WTC11 (cell line): Measurements from ENCODE around the gene MARF1. TPM values are rescaled to one million over a fixed set of nuclear protein-coding genes. Genes with fewer than 3 reads are reported as not detected.

Experiments
- ATAC-seq: fragments of 200-7000 bp; cut with Tn5 transposase; 2 replicates; pipeline ENCODE4 v1.10.0; 2021; ENCODE audit warnings: mild to moderate bottlenecking, moderate library complexity
- CTCF ChIA-PET: fragments of 300-600 bp; sonication (Branson Sonifier 250); formaldehyde crosslinking; loops from one replicate; lab custom pipeline; 2021; ENCODE audit warnings: antibody characterized with exemption; lab: Charles Lee
- POLR2A ChIA-PET: fragments of 350-600 bp; sonication (Branson Sonifier 250); formaldehyde crosslinking; loops from one replicate; lab custom pipeline; 2021; ENCODE audit warnings: antibody characterized with exemption; lab: Charles Lee
- DNase-seq: peaks from one replicate; pipeline ENCODE4 v3.0.0; 2021; ENCODE audit warnings: low spot score
- H3K27ac Mint-ChIP-seq: 2 replicates; pipeline ENCODE4 v1.8.0; 2021; ENCODE audit warnings: mixed read lengths
- H3K27me3 Mint-ChIP-seq: 2 replicates; pipeline ENCODE4 v1.8.0; 2021; ENCODE audit warnings: low read depth, mild to moderate bottlenecking, moderate library complexity, mixed read lengths
- H3K36me3 Mint-ChIP-seq: 2 replicates; pipeline ENCODE4 v1.8.0; 2021; ENCODE audit warnings: mixed read lengths
- H3K4me1 Mint-ChIP-seq: 2 replicates; pipeline ENCODE4 v1.8.0; 2022; ENCODE audit warnings: mixed read lengths
- H3K4me3 Mint-ChIP-seq: 2 replicates; pipeline ENCODE4 v1.8.0; 2021; ENCODE audit warnings: mild to moderate bottlenecking, moderate library complexity, mixed read lengths
- H3K9me3 Mint-ChIP-seq: 2 replicates; pipeline ENCODE4 v1.8.0; 2021; ENCODE audit warnings: mixed read lengths
- AFF4 ChIP-seq: sonication (generic); formaldehyde crosslinking; IDR thresholded peaks from 2 replicates; pipeline ENCODE4 v1.8.1; 2023; ENCODE audit warnings: mild to moderate bottlenecking, missing genetic modification reagents, borderline replicate concordance
- ATF2 ChIP-seq: sonication (generic); formaldehyde crosslinking; IDR thresholded peaks from 2 replicates; pipeline ENCODE4 v1.8.1; 2022; ENCODE audit warnings: low read depth, missing genetic modification reagents, borderline replicate concordance
- GABPB1 ChIP-seq: sonication (generic); formaldehyde crosslinking; IDR thresholded peaks from 2 replicates; pipeline ENCODE4 v1.8.1; 2023; ENCODE audit warnings: mild to moderate bottlenecking, missing genetic modification reagents
- GRHL2 ChIP-seq: fragments of 250-450 bp; sonication (Bioruptor Pico); IDR thresholded peaks from 2 replicates; pipeline ENCODE4 v1.8.0; 2022; ENCODE audit warnings: mild to moderate bottlenecking, moderate library complexity; ENCODE audit not compliant: insufficient replicate concordance, severe bottlenecking
- HMGA2 ChIP-seq: fragments of 250-450 bp; sonication (Bioruptor Pico); IDR thresholded peaks from 2 replicates; pipeline ENCODE4 v1.4.0; 2021; ENCODE audit warnings: mild to moderate bottlenecking, moderate library complexity
- JAZF1 ChIP-seq: fragments of 250-450 bp; sonication (Bioruptor Pico); IDR thresholded peaks from 2 replicates; pipeline ENCODE4 v1.9.0; 2021; ENCODE audit warnings: moderate library complexity, mild to moderate bottlenecking, inconsistent platforms
- KAT7 ChIP-seq: sonication (generic); formaldehyde crosslinking; IDR thresholded peaks from 2 replicates; pipeline ENCODE4 v1.8.1; 2023; ENCODE audit warnings: missing genetic modification reagents, mild to moderate bottlenecking, borderline replicate concordance
- MXD4 ChIP-seq: fragments of 250-450 bp; sonication (Bioruptor Pico); IDR thresholded peaks from 2 replicates; pipeline ENCODE4 v1.8.0; 2021; ENCODE audit warnings: mild to moderate bottlenecking, moderate library complexity, borderline replicate concordance
- NR3C1 ChIP-seq: sonication (generic); formaldehyde crosslinking; conservative IDR thresholded peaks from 2 replicates; pipeline ENCODE4 v1.8.1; 2023; ENCODE audit warnings: low read depth, mild to moderate bottlenecking, missing genetic modification reagents
- STAT6 ChIP-seq: sonication (generic); formaldehyde crosslinking; conservative IDR thresholded peaks from 2 replicates; pipeline ENCODE4 v1.8.1; 2023; ENCODE audit warnings: mild to moderate bottlenecking, low read depth, missing genetic modification reagents, moderate library complexity
- USF2 ChIP-seq: sonication (generic); formaldehyde crosslinking; IDR thresholded peaks from 2 replicates; pipeline ENCODE4 v1.8.1; 2023; ENCODE audit warnings: mild to moderate bottlenecking, missing genetic modification reagents, moderate library complexity
- ZNF263 ChIP-seq: sonication (generic); formaldehyde crosslinking; IDR thresholded peaks from 2 replicates; pipeline ENCODE4 v1.8.1; 2022; ENCODE audit warnings: low read depth, mild to moderate bottlenecking, moderate library complexity, missing genetic modification reagents
- ZNF425 ChIP-seq: fragments of 250-450 bp; sonication (Bioruptor Pico); conservative IDR thresholded peaks from 2 replicates; pipeline ENCODE4 v1.9.0; 2021; ENCODE audit warnings: mild to moderate bottlenecking
- total RNA-seq: library from RNA; stranded (reverse); gene quantifications from 3 replicates; pipeline ENCODE4 v1.2.3, GENCODE V29; 2021

The MARF1 gene
- total RNA-seq, 1 experiment from 2014 or later = 31.9 TPM

GRCh38 chr16:15686287-15686686, 43.3 kb upstream of the MARF1 start:
- Mint-ChIP-seq H3K36me3 (peaks cover 21% of the 10 kb centered on the region), H3K4me1 (0 out of 2 replicates have a peak, but pooled peaks cover 3% of the 10 kb centered on the region), H3K27me3 (no peaks in the 10 kb centered on the region), H3K9me3 (no peaks in the 10 kb centered on the region), H3K4me3 (no peak overlapping the region), H3K27ac (no peak overlapping the region)
- ChIA-PET CTCF (no interaction called here), POLR2A (no interaction called here)
- ATAC-seq (no peak), DNase-seq (no peak)
- TF ChIP-seq GABPB1 (CRISPR knock-in tag) = no peak
- no peak for TF ChIP-seq STAT6 (CRISPR knock-in tag)
- TF ChIP-seq NR3C1 = no peak
- TF ChIP-seq ATF2 (CRISPR knock-in tag) = no peak
- TF ChIP-seq ZNF263 (CRISPR knock-in tag) = no peak
- TF ChIP-seq ZNF425 (CRISPR knock-in tag) = no peak
- TF ChIP-seq GRHL2 = no peak
- no peak for TF ChIP-seq JAZF1 (CRISPR knock-in tag)
- TF ChIP-seq KAT7 (CRISPR knock-in tag) = no peak
- no peak for TF ChIP-seq MXD4
- TF ChIP-seq HMGA2 = no peak

GRCh38 chr16:15682105-15682570, 39.2 kb upstream of the MARF1 start:
- POLR2A ChIA-PET = no interaction called here
- Mint-ChIP-seq H3K36me3 (peaks cover 20% of the 10 kb centered on the region), H3K9me3 (no peaks in the 10 kb centered on the region), H3K27me3 (no peaks in the 10 kb centered on the region), H3K4me3 (no peak overlapping the region), H3K27ac (peak overlapping the region; percentile 26; the same call in 1 of the 2 replicates), H3K4me1 (0 out of 2 replicates have a peak, but pooled peaks cover 3% of the 10 kb centered on the region)
- peak; percentile 58 for DNase-seq
- TF ChIP-seq MXD4 (no peak), USF2 (peak; percentile 11; the same call in 1 of the 2 replicates), AFF4 (no peak)
- CTCF ChIA-PET = interaction anchor here (0.6 to 3.0 kb wide), 16 partner anchors 10 to 62 kb away, joined by 3 to 12 read pairs (median 4); partner anchors contain the start of gene MARF1
- peak; percentile 76 for ATAC-seq
